OCI-LY3 (cell line): ENCODE measurements around the gene GCK.

Source experiments
- EZH2phosphoT487 ChIP-seq: fragments of 200-600 bp; shearing (Covaris generic); IDR thresholded peaks from 2 replicates; pipeline ENCODE4 v1.6.1; 2018; ENCODE audit warnings: antibody characterized with exemption, mixed run types, low read depth
- TF ChIP-seq, protein P1 (sequence below): fragments of 200-600, 300-600 bp; sonication (generic); IDR thresholded peaks from 2 replicates; pipeline ENCODE4 v1.5.1; 2014; ENCODE audit warnings: antibody characterized with exemption, low read length, low read depth

DNA sequence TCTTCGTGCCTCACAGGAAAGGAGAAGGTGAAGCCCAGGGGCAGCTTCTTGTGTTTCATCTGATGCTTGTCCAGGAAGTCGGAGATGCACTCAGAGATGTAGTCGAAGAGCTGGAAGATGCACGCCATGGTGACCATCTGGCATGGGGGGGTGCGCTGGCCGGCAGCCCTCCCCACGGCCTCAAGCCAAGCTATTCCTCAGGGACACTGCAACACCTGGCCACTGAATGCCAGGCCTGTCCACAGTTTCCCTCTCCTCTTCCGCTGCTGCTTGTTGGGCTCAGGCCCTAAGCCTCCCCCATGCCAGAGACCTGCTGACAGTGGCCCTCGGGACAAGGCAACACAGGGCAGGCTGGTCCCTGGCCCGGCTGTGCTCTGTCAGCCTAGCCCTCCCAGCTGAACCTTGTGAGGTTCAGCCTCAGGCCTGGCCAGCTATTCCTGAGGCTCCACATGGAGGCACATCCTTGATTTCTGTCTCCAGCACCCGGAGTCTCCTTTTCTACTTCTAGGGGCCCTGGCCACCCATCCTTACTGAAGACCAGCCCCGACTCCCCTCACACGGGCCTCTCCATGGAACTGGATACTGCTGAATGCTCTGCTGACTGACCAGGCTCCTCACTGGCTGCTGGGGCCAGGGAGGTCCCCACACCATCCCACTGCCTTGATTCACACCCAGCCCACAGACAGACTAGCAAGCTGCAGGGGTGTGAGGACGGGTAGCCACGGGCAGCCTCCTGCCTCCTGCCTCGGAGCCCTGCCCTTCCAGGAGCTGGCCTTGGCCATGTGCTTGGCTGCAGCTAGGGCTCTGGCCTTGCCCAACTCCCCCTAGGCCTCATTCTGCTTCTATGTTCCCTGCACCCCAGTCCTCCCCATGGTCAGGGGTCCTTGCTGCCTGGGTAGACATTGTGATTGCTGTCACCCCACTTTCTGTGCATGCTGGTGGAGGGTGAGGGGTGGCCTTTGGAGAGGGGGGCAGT lies 38.0 kb downstream of the GCK start:
- TF ChIP-seq, protein P1, sequence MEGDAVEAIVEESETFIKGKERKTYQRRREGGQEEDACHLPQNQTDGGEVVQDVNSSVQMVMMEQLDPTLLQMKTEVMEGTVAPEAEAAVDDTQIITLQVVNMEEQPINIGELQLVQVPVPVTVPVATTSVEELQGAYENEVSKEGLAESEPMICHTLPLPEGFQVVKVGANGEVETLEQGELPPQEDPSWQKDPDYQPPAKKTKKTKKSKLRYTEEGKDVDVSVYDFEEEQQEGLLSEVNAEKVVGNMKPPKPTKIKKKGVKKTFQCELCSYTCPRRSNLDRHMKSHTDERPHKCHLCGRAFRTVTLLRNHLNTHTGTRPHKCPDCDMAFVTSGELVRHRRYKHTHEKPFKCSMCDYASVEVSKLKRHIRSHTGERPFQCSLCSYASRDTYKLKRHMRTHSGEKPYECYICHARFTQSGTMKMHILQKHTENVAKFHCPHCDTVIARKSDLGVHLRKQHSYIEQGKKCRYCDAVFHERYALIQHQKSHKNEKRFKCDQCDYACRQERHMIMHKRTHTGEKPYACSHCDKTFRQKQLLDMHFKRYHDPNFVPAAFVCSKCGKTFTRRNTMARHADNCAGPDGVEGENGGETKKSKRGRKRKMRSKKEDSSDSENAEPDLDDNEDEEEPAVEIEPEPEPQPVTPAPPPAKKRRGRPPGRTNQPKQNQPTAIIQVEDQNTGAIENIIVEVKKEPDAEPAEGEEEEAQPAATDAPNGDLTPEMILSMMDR, result no peak
- TF ChIP-seq EZH2phosphoT487, result no peak
